ENCODE results near the gene SLC22A17. TPM values are rescaled to one million over a fixed set of nuclear protein-coding genes. Genes with fewer than 3 reads are reported as not detected.
A peak's percentile ranks its signal among the peaks of the same experiment; 100 is the strongest.

The SLC22A17 gene
- total RNA-seq, 4 donors from 2014 or later, result 55.9 to 91.0 (median 58.3) TPM

DNA sequence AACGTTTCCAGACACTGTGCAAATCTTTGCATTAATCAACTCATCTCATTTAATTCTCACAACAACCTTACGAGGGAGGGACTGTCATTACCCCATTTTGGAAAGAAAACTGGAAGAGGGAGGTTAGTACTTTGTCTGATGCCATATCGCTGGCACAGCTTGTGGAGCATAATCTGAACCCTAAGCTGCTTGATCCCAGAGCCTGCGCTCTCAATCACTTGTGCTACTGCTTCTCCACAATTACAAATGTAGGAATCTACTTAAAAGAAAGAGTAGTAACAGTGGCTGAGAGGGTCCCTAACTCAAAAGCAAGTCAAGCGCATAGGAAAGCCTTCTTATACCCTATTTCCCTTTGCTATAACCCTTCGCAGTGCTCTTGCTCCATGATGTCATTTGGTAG is 9.1 kb upstream of the SLC22A17 start:
- H3K27ac ChIP-seq, result peak overlapping the region in 3 of 4 donors; percentile 12 to 98 (median 85)
- no peaks in the 10 kb centered on the region for H3K9me3 ChIP-seq
- H3K27me3 ChIP-seq, result no peaks in the 10 kb centered on the region
- TF ChIP-seq POLR2A (IDR thresholded peaks at IDR 0.05) (no peak), EP300 (IDR thresholded peaks at IDR 0.05) (no peak)
- TF ChIP-seq, protein P1, sequence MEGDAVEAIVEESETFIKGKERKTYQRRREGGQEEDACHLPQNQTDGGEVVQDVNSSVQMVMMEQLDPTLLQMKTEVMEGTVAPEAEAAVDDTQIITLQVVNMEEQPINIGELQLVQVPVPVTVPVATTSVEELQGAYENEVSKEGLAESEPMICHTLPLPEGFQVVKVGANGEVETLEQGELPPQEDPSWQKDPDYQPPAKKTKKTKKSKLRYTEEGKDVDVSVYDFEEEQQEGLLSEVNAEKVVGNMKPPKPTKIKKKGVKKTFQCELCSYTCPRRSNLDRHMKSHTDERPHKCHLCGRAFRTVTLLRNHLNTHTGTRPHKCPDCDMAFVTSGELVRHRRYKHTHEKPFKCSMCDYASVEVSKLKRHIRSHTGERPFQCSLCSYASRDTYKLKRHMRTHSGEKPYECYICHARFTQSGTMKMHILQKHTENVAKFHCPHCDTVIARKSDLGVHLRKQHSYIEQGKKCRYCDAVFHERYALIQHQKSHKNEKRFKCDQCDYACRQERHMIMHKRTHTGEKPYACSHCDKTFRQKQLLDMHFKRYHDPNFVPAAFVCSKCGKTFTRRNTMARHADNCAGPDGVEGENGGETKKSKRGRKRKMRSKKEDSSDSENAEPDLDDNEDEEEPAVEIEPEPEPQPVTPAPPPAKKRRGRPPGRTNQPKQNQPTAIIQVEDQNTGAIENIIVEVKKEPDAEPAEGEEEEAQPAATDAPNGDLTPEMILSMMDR (IDR thresholded peaks at IDR 0.05), result no peak
- DNase-seq (ENCODE audit: low spot score in 2 of 2), result no peak
- H3K4me3 ChIP-seq, result no peak overlapping the region
- 48 to 61% methylated on average over 6 of the region's 6 CpGs for WGBS, 2 donors
- H3K4me1 ChIP-seq, result peaks cover 0 to 83% (median 34%) of the 10 kb centered on the region in 4 donors
- H3K36me3 ChIP-seq, result peaks cover 0 to 34% (median 0%) of the 10 kb centered on the region in 3 donors

DNA sequence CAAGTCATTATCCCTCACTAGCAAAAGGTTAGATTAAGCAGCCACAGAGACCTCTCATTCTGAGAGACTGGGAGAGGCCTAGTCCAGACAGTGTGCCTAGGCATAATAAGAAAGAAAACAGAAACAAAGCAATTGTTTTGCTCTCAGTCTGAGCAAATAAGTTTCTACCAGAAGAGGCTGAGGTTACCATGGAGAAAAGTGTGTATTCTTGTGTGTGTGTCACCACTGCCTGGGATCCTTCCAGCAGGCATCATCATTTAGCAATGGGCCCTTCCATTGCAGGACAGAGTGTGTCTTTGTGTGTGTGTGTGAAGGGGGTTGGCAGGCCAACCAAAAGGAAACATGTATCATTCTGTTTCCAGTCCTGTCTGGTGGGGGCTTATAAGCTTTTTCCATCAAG is 8.6 kb upstream of the SLC22A17 start:
- no peaks in the 10 kb centered on the region for H3K9me3 ChIP-seq
- no peaks in the 10 kb centered on the region for H3K27me3 ChIP-seq
- no peak for DNase-seq (ENCODE audit: low spot score in 2 of 2)
- H3K27ac ChIP-seq, result peak overlapping the region; percentile 54 to 98 (median 76)
- H3K36me3 ChIP-seq, result peaks cover 0 to 38% (median 0%) of the 10 kb centered on the region in 3 donors
- peaks cover 0 to 79% (median 34%) of the 10 kb centered on the region in 4 donors for H3K4me1 ChIP-seq
- H3K4me3 ChIP-seq, result no peak overlapping the region
- TF ChIP-seq POLR2A (IDR thresholded peaks at IDR 0.05) (no peak), EP300 (IDR thresholded peaks at IDR 0.05) (peak in 1 of 2 donors; percentile 80)

DNA sequence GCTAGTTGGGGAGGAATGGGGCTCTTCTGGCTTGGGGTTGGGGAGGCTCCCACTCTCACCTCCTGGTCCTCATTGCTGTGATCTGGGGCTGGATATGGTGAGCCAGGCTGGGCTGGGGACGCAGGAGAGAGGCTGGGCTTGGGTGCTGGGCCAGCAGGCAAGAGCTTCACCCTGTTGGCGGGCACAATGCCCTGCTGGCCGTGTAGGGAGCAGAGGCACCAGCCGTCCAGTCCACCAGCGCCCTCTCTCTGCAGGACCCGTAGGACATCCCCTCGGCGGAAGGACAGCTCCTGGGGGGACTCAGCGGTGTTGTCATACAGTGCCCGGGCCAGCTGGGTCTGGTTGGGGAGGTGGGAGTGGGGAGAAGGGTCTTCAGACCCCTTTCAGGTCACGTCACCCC is 7.8 kb upstream of the SLC22A17 start:
- WGBS, 2 donors, result 38 to 43% methylated on average over 7 to 8 of the region's 11 CpGs
- Histone ChIP-seq H3K9me3 (no peaks in the 10 kb centered on the region), H3K4me3 (no peak overlapping the region), H3K36me3 (peaks cover 0 to 45% (median 0%) of the 10 kb centered on the region in 3 donors), H3K27ac (peak overlapping the region; percentile 54 to 98 (median 76)), H3K27me3 (no peaks in the 10 kb centered on the region), H3K4me1 (peaks cover 0 to 73% (median 34%) of the 10 kb centered on the region in 4 donors)
- DNase-seq (ENCODE audit: low spot score in 2 of 2), result no peak
- TF ChIP-seq, protein P1 (IDR thresholded peaks at IDR 0.05), result peak in 4 of 5 experiments; percentile 34 to 39 (median 35)
- no peak for TF ChIP-seq POLR2A (IDR thresholded peaks at IDR 0.05)

DNA sequence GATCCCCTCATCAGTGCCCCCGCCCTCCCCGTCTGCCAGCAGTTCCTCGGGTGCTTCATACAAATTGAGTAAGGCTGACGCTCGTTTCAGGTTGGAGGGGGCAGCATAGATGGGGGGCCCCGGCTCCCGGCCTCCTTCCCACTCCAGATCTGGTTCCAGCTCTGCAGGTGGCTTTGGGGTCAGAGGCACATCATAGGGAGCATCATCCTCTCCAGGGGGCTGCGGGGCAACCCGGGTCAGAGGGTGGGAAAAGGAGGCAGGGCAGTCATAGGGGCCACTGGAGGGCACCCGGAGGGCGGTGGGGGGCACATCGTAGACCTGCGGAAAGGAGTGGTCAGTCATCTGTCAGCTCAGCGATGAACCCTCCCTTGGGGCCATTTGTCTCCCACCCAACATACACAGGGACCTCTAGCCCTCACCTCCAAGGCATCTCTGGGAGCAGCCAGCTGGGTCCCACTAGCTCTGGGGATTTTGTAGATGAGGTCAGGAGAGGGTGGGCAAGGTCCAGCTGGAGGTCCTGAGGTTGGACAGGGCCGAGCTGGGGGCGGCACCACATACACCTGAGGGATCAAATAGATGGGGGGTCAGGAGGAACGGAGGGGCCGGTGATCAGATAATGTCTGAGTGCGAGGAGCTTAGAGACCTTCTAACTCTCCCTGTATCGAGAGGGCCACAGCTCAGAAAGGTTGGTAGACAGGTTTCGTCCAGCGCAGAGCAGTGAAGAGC is 7.2 kb upstream of the SLC22A17 start:
- Histone ChIP-seq H3K27me3 (no peaks in the 10 kb centered on the region), H3K4me3 (no peak overlapping the region), H3K9me3 (no peaks in the 10 kb centered on the region), H3K36me3 (peaks cover 0 to 45% (median 0%) of the 10 kb centered on the region in 3 donors), H3K27ac (peak overlapping the region; percentile 54 to 98 (median 76)), H3K4me1 (peaks cover 0 to 69% (median 34%) of the 10 kb centered on the region in 4 donors)
- TF ChIP-seq, protein P1 (IDR thresholded peaks at IDR 0.05), result no peak
- TF ChIP-seq EP300 (IDR thresholded peaks at IDR 0.05) (no peak), POLR2A (IDR thresholded peaks at IDR 0.05) (no peak)
- WGBS, 2 donors, result 68 to 79% methylated on average over 18 to 20 of the region's 22 CpGs
- DNase-seq (ENCODE audit: low spot score in 2 of 2), result no peak

DNA sequence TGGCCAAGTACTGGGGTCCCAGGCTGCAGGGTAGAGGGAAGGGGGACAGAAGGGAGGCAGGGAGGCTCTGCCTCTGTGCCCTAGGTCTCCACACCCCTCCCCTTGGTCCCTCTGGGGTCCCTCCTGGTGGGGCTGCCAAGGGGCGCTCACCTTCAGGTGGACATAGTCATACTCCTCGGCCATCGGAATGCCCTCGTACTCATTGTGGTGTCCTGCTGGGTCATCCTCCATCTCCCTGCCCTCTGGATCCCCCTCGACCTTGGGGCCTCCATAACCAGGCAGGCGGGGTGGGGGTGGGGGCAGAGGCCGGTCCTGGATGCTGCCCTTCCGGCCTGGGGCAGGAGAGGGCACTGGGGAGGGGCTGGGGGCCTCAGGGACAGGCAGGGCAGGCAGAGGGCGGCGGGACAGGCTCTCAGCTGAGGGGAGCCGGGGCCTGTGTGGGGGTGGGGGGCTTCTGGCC is 6.5 kb upstream of the SLC22A17 start:
- Histone ChIP-seq H3K36me3 (peaks cover 0 to 45% (median 0%) of the 10 kb centered on the region in 3 donors), H3K9me3 (no peaks in the 10 kb centered on the region), H3K27ac (peak overlapping the region; percentile 54 to 98 (median 76)), H3K4me1 (peaks cover 0 to 62% (median 32%) of the 10 kb centered on the region in 4 donors), H3K4me3 (no peak overlapping the region), H3K27me3 (no peaks in the 10 kb centered on the region)
- 55 to 63% methylated on average over 4 to 10 of the region's 11 CpGs for WGBS, 2 donors
- no peak for DNase-seq (ENCODE audit: low spot score in 2 of 2)
- TF ChIP-seq POLR2A (IDR thresholded peaks at IDR 0.05) (no peak), EP300 (IDR thresholded peaks at IDR 0.05) (no peak)
- TF ChIP-seq, protein P1 (IDR thresholded peaks at IDR 0.05), result no peak

Data from tibial nerve (tissue), 4 donors.